H1 (cell line): ENCODE results near the gene KLHL33. TPM values are rescaled to one million over a fixed set of nuclear protein-coding genes. Genes with fewer than 3 reads are reported as not detected.

Experiments
- CBX5 ChIP-seq: fragments of 300-800, 300-1000 bp; sonication (generic); IDR thresholded peaks from 2 replicates; pipeline ENCODE4 v1.7.1; 2016; ENCODE audit warnings: antibody characterized with exemption, low read length, low read depth
- KDM5A ChIP-seq: fragments of 200-600 bp; IDR thresholded peaks from 2 replicates; pipeline ENCODE4 v1.7.1; 2012; ENCODE audit warnings: mild to moderate bottlenecking, low read length, inconsistent platforms, mixed read lengths
- polyA plus RNA-seq, 7 experiments: library from polyadenylated mRNA; depleted of rRNA in 3 of 7; stranded (reverse) in 5 of 7; unstranded in 2 of 7; fragments of >200 nt in 5 of 7; fragments of 200-250 nt in 2 of 7; gene quantifications; 1 replicate in 5 of 7; 2 replicates in 1 of 7; 4 replicates in 1 of 7; pipeline versions ENCODE4 v1.2.1 to v1.2.3, GENCODE V29; 2011 to 2013; ENCODE audit warnings: missing spikeins in 2 of 7, mixed read lengths in 2 of 7
- total RNA-seq: library from RNA; stranded (reverse); fragmentation: NEBNext Ultra II Directional; extraction: Animal tissue kit (Norgen Biotek cat#: 25700); gene quantifications from 2 replicates; pipeline ENCODE4 v1.2.1, GENCODE V29; 2021

Gene KLHL33
- total and polyA plus RNA-seq, 2 of the 8 experiments (the other 6 are each of a cell fraction or from before 2014, with no cell fraction given), result 0.11 to 0.17 TPM

DNA sequence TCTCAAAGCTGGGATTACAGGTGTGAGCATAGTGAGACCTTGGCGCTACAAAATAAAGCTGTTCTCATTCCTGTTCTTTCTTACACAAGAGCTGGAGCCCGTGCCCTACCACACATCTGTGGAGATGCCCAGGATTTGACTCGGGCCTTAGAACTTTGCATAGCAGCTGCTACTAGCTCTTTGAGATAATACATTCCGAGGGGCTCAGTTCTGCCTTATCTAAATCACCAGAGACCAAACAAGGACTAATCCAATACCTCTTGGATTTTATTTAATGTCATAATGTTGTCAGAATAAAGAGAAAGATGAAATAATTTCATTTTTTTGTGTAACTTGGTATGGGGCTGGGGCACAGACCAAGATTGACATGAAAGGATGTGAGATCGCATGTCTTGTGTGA lies 40.8 kb upstream of the KLHL33 start (continued):
- TF ChIP-seq CBX5, result no peak
- TF ChIP-seq KDM5A, result no peak
